Loucy (cell line): ENCODE data around the gene ARL14EP.

Source experiments
- EZH2phosphoT487 ChIP-seq: fragments of 200-600 bp; IDR thresholded peaks from 2 replicates; pipeline ENCODE4 v1.6.1; 2018; ENCODE audit warnings: antibody characterized with exemption, mild to moderate bottlenecking, moderate library complexity, borderline replicate concordance
- TF ChIP-seq, protein P1 (sequence below): fragments of 200-600 bp; sonication (generic); conservative IDR thresholded peaks from 2 replicates; pipeline ENCODE4 v1.5.1; 2014; ENCODE audit warnings: mild to moderate bottlenecking, antibody characterized with exemption, low read length

DNA sequence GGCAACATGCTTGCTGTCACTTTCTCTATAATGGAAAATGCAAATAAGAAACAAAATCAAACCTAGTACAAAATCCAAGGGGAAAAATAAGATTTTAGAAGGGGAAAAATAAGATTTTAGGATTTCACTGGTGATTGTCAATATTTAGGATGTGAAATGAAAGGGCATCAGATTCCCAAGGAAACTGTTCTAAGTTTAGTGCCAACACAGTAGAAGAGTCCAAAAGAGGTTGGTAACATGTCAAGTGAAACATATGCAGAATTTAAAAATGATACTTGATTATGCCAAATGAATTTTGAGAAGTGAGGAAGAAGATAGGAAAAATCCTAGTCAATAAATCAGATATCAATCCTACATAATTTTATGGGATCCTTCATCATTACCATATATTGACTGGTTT, 45.7 kb upstream of the ARL14EP start:
- TF ChIP-seq EZH2phosphoT487, result no peak
- TF ChIP-seq, protein P1, sequence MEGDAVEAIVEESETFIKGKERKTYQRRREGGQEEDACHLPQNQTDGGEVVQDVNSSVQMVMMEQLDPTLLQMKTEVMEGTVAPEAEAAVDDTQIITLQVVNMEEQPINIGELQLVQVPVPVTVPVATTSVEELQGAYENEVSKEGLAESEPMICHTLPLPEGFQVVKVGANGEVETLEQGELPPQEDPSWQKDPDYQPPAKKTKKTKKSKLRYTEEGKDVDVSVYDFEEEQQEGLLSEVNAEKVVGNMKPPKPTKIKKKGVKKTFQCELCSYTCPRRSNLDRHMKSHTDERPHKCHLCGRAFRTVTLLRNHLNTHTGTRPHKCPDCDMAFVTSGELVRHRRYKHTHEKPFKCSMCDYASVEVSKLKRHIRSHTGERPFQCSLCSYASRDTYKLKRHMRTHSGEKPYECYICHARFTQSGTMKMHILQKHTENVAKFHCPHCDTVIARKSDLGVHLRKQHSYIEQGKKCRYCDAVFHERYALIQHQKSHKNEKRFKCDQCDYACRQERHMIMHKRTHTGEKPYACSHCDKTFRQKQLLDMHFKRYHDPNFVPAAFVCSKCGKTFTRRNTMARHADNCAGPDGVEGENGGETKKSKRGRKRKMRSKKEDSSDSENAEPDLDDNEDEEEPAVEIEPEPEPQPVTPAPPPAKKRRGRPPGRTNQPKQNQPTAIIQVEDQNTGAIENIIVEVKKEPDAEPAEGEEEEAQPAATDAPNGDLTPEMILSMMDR, result no peak
